Effector CD8-positive, alpha-beta T cell (primary cell): Measurements from ENCODE around the gene PPP2CA.
A peak's percentile ranks its signal among the peaks of the same experiment; 100 is the strongest.

Experiments
- DNase-seq: peaks from one replicate; lab custom pipeline; 2025; lab: John Stamatoyannopoulos, UW

PPP2CA gene

GRCh38 chr5:134148316-134148715, 77.6 kb downstream of the PPP2CA start:
- no peak for DNase-seq

- no peak for DNase-seq
These were observed 79.0 kb downstream of the PPP2CA start for GRCh38 chr5:134146651-134147518.

DNA sequence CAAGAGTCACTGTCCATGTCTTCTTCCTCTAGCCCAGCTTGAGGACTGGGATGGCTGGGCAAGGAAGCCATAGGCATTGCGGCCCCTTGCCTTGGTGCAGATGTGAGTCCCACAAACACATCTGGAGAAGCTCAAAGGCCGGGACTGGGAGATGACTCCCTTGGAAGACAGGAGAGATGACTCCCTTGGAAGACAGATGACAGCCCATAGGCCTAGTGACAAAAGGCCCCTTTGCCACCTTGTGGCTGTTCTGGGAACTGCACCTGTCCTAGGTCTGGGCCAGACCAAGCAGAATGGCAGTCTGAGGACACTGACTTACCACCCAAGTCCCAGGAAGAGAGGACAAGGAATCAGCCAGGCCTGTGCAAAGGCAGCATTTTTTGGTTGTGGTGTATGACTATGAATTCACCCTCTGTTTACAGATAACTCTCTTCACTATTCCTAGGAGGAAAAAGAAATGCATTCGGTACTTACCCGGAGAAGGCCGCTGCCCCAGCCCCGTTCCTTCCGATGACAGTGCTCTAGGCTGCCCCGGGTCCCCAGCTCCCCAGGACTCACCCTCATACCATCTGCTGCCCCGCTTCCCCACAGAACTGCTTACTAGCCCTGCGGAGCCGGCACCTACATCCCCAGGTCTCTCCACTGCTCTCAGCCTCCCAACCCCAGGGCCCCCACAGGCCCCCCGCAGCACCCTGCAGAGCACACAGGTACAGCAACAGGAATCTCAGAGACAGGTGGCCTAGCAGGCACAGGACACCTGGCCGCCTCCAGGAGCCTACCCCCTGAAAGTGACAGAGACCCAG, 79.9 kb downstream of the PPP2CA start:
- peak; percentile 74 for DNase-seq

DNA sequence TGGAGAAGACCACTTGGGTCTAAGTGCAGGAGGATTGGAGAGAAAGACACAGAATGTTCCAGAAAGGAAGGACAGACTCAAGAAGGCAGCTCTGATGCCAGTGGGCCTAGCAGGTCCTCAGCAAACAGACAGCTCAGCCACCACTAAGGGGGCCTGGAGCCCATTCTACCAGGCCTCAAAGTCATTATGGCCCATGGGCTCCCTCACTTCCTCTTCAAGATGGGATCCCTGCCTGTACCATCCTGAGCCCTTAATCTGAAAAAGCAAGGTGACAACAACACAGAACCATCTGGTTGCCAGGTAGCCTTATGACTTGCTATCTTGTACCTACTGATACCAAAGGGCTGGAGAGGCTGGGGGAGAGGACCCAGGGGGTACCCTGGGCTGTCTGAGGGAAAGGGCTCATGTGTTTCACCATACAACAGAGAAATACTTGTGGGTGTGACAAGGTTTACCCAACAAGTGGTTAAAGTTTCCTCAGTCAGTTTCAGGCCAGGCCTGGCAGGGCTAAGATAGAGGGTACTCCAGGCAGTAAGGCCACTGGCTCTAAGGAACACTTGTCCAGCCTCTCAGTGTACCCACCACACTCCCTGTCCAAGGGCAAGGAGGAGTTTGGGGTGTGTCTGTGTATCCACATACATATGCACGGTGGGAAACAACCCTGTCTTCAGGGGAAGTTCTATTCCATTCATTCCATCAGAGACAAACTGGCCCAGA, 80.7 kb downstream of the PPP2CA start:
- DNase-seq: no peak
